ENCODE results near the gene MILR1.

Gene MILR1

GRCh38 chr17:64497565-64498035, 48.7 kb downstream of the MILR1 start:
- H3K4me1 ChIP-seq (ENCODE audit: low read length) = peaks cover 39% of the 10 kb centered on the region
- H3K4me2 ChIP-seq (ENCODE audit: low read length) = peak overlapping the region; percentile 88
- H3K27ac ChIP-seq (ENCODE audit: low read length) = peak overlapping the region; percentile 93
- H2AFZ ChIP-seq (ENCODE audit: low read depth, low read length) = no peak overlapping the region
- peak overlapping the region; percentile 94 for H3K4me3 ChIP-seq (ENCODE audit: low read length)
- H3K9me3 ChIP-seq (ENCODE audit: insufficient read depth, low read length) = no peaks in the 10 kb centered on the region
- peaks cover 70% of the 10 kb centered on the region for H3K79me2 ChIP-seq (ENCODE audit: low read length)
- no peaks in the 10 kb centered on the region for H4K20me1 ChIP-seq (ENCODE audit: insufficient read depth, low read length)
- H3K27me3 ChIP-seq (ENCODE audit: low read depth, low read length) = no peaks in the 10 kb centered on the region
- TF ChIP-seq EZH2phosphoT487 (IDR thresholded peaks at IDR 0.05; ENCODE audit: low read depth) (no peak), CTCF (IDR thresholded peaks at IDR 0.05; ENCODE audit: low read depth, low read length) (no peak)
- peaks cover 58% of the 10 kb centered on the region for H3K36me3 ChIP-seq (replicated peaks; ENCODE audit: low read depth, low read length)
- H3K9ac ChIP-seq (ENCODE audit: low read length) = peak overlapping the region; percentile 89

GRCh38 chr17:64498308-64499203, 49.6 kb downstream of the MILR1 start:
- Histone ChIP-seq H3K36me3 (replicated peaks; ENCODE audit: low read depth, low read length) (peaks cover 61% of the 10 kb centered on the region), H3K79me2 (ENCODE audit: low read length) (peaks cover 74% of the 10 kb centered on the region), H3K27ac (ENCODE audit: low read length) (peak overlapping the region; percentile 93), H3K9ac (ENCODE audit: low read length) (no peak overlapping the region), H3K4me3 (ENCODE audit: low read length) (no peak overlapping the region), H3K9me3 (ENCODE audit: insufficient read depth, low read length) (no peaks in the 10 kb centered on the region), H3K4me1 (ENCODE audit: low read length) (peaks cover 39% of the 10 kb centered on the region), H4K20me1 (ENCODE audit: insufficient read depth, low read length) (no peaks in the 10 kb centered on the region), H2AFZ (ENCODE audit: low read depth, low read length) (no peak overlapping the region), H3K4me2 (ENCODE audit: low read length) (peak overlapping the region; percentile 88), H3K27me3 (ENCODE audit: low read depth, low read length) (no peaks in the 10 kb centered on the region)
- TF ChIP-seq EZH2phosphoT487 (IDR thresholded peaks at IDR 0.05; ENCODE audit: low read depth) (no peak), CTCF (IDR thresholded peaks at IDR 0.05; ENCODE audit: low read depth, low read length) (no peak)

- Histone ChIP-seq H3K4me3 (ENCODE audit: low read length) (no peak overlapping the region), H3K9me3 (ENCODE audit: insufficient read depth, low read length) (no peaks in the 10 kb centered on the region), H3K9ac (ENCODE audit: low read length) (no peak overlapping the region), H3K79me2 (ENCODE audit: low read length) (peaks cover 74% of the 10 kb centered on the region), H3K36me3 (replicated peaks; ENCODE audit: low read depth, low read length) (peaks cover 67% of the 10 kb centered on the region), H4K20me1 (ENCODE audit: insufficient read depth, low read length) (peaks cover 13% of the 10 kb centered on the region), H3K27me3 (ENCODE audit: low read depth, low read length) (no peaks in the 10 kb centered on the region), H2AFZ (ENCODE audit: low read depth, low read length) (no peak overlapping the region), H3K27ac (ENCODE audit: low read length) (no peak overlapping the region), H3K4me1 (ENCODE audit: low read length) (peaks cover 42% of the 10 kb centered on the region), H3K4me2 (ENCODE audit: low read length) (no peak overlapping the region)
- TF ChIP-seq CTCF (IDR thresholded peaks at IDR 0.05; ENCODE audit: low read depth, low read length) (no peak), EZH2phosphoT487 (IDR thresholded peaks at IDR 0.05; ENCODE audit: low read depth) (no peak)
These were observed 51.0 kb downstream of the MILR1 start for GRCh38 chr17:64499805-64500486.

- H3K36me3 ChIP-seq (replicated peaks; ENCODE audit: low read depth, low read length) = peaks cover 70% of the 10 kb centered on the region
- no peak overlapping the region for H2AFZ ChIP-seq (ENCODE audit: low read depth, low read length)
- H3K9me3 ChIP-seq (ENCODE audit: insufficient read depth, low read length) = no peaks in the 10 kb centered on the region
- H3K9ac ChIP-seq (ENCODE audit: low read length) = no peak overlapping the region
- peaks cover 74% of the 10 kb centered on the region for H3K79me2 ChIP-seq (ENCODE audit: low read length)
- H4K20me1 ChIP-seq (ENCODE audit: insufficient read depth, low read length) = peaks cover 16% of the 10 kb centered on the region
- H3K4me1 ChIP-seq (ENCODE audit: low read length) = peaks cover 37% of the 10 kb centered on the region
- no peak overlapping the region for H3K27ac ChIP-seq (ENCODE audit: low read length)
- no peak for TF ChIP-seq EZH2phosphoT487 (IDR thresholded peaks at IDR 0.05; ENCODE audit: low read depth)
- TF ChIP-seq CTCF (IDR thresholded peaks at IDR 0.05; ENCODE audit: low read depth, low read length) = no peak
- H3K4me2 ChIP-seq (ENCODE audit: low read length) = no peak overlapping the region
- no peak overlapping the region for H3K4me3 ChIP-seq (ENCODE audit: low read length)
- H3K27me3 ChIP-seq (ENCODE audit: low read depth, low read length) = no peaks in the 10 kb centered on the region
These were observed 51.6 kb downstream of the MILR1 start for GRCh38 chr17:64500487-64500859.
